ENCODE data around the gene CCDC83. TPM values are rescaled to one million over a fixed set of nuclear protein-coding genes. Genes with fewer than 3 reads are reported as not detected.

The CCDC83 gene
- total and polyA plus RNA-seq, 5 donors, result not detected

GRCh38 chr11:85886089-85887056 is 31.2 kb downstream of the CCDC83 start:
- Histone ChIP-seq H3K27me3 (ENCODE audit: control insufficient read depth, insufficient read depth) (no peaks in the 10 kb centered on the region), H3K9me3 (ENCODE audit: control insufficient read depth, low read length) (no peaks in the 10 kb centered on the region), H3K4me3 (ENCODE audit: low read length) (no peak overlapping the region), H3K4me1 (ENCODE audit: control insufficient read depth, insufficient read depth, low read length) (no peaks in the 10 kb centered on the region), H3K27ac (ENCODE audit: low read length) (no peak overlapping the region)
- WGBS, result 68% methylated on average over 7 of the region's 7 CpGs
- ATAC-seq, result no peak
- no peak for DNase-seq
- intact Hi-C loops (cut with DNase I), result no loop called here

- Histone ChIP-seq H3K4me1 (ENCODE audit: control insufficient read depth, insufficient read depth, low read length) (no peaks in the 10 kb centered on the region), H3K4me3 (ENCODE audit: low read length) (no peak overlapping the region), H3K27ac (ENCODE audit: low read length) (no peak overlapping the region), H3K9me3 (ENCODE audit: control insufficient read depth, low read length) (no peaks in the 10 kb centered on the region), H3K27me3 (ENCODE audit: control insufficient read depth, insufficient read depth) (no peaks in the 10 kb centered on the region)
- intact Hi-C loops (cut with DNase I), result no loop called here
- DNase-seq (no peak), ATAC-seq (no peak)
- WGBS, result 93% methylated on average over 5 of the region's 5 CpGs
Observed at GRCh38 chr11:85889108-85889507, 33.9 kb downstream of the CCDC83 start.

- peak; percentile 29 to 36 for ATAC-seq
- H3K27me3 ChIP-seq (ENCODE audit: control insufficient read depth, insufficient read depth), result no peaks in the 10 kb centered on the region
- no peak overlapping the region for H3K27ac ChIP-seq (ENCODE audit: low read length)
- intact Hi-C loops (cut with DNase I), result no loop called here
- 81% methylated on average over 8 of the region's 8 CpGs for WGBS
- H3K4me1 ChIP-seq (ENCODE audit: control insufficient read depth, insufficient read depth, low read length), result no peaks in the 10 kb centered on the region
- no peak overlapping the region for H3K4me3 ChIP-seq (ENCODE audit: low read length)
- H3K9me3 ChIP-seq (ENCODE audit: control insufficient read depth, low read length), result no peaks in the 10 kb centered on the region
- DNase-seq, result no peak
Observed at GRCh38 chr11:85889676-85890579, 34.7 kb downstream of the CCDC83 start.

- Histone ChIP-seq H3K4me3 (ENCODE audit: low read length) (no peak overlapping the region), H3K4me1 (ENCODE audit: control insufficient read depth, insufficient read depth, low read length) (no peaks in the 10 kb centered on the region), H3K9me3 (ENCODE audit: control insufficient read depth, low read length) (no peaks in the 10 kb centered on the region), H3K27ac (ENCODE audit: low read length) (no peak overlapping the region), H3K27me3 (ENCODE audit: control insufficient read depth, insufficient read depth) (no peaks in the 10 kb centered on the region)
- intact Hi-C loops (cut with DNase I), result no loop called here
- ATAC-seq, result no peak
- 59% methylated on average over 6 of the region's 6 CpGs for WGBS
- DNase-seq, result no peak
Observed at GRCh38 chr11:85893395-85893794, 38.2 kb downstream of the CCDC83 start.

- no peak overlapping the region for H3K4me3 ChIP-seq (ENCODE audit: low read length)
- no peak for DNase-seq
- no peaks in the 10 kb centered on the region for H3K4me1 ChIP-seq (ENCODE audit: control insufficient read depth, insufficient read depth, low read length)
- no peak for ATAC-seq
- 94% methylated on average over 3 of the region's 3 CpGs for WGBS
- H3K27ac ChIP-seq (ENCODE audit: low read length), result no peak overlapping the region
- H3K9me3 ChIP-seq (ENCODE audit: control insufficient read depth, low read length), result no peaks in the 10 kb centered on the region
- H3K27me3 ChIP-seq (ENCODE audit: control insufficient read depth, insufficient read depth), result no peaks in the 10 kb centered on the region
- intact Hi-C loops (cut with DNase I), result no loop called here
Observed at GRCh38 chr11:85896876-85897275, 41.7 kb downstream of the CCDC83 start.

- no peak for ATAC-seq
- 47% methylated on average over 2 of the region's 2 CpGs for WGBS
Observed at GRCh38 chr11:85898456-85898855, 43.3 kb downstream of the CCDC83 start.

GRCh38 chr11:85902353-85902752 is 47.2 kb downstream of the CCDC83 start:
- ATAC-seq (no peak), DNase-seq (no peak)
- WGBS, result 84% methylated on average over 3 of the region's 3 CpGs
- Histone ChIP-seq H3K4me3 (ENCODE audit: low read length) (no peak overlapping the region), H3K27ac (ENCODE audit: low read length) (no peak overlapping the region), H3K4me1 (ENCODE audit: control insufficient read depth, insufficient read depth, low read length) (no peaks in the 10 kb centered on the region), H3K9me3 (ENCODE audit: control insufficient read depth, low read length) (no peaks in the 10 kb centered on the region), H3K27me3 (ENCODE audit: control insufficient read depth, insufficient read depth) (no peaks in the 10 kb centered on the region)
- intact Hi-C loops (cut with DNase I), result no loop called here

More at GRCh38 chr11:85898456-85898855, 43.3 kb downstream of the CCDC83 start:
- no peaks in the 10 kb centered on the region for H3K27me3 ChIP-seq (ENCODE audit: control insufficient read depth, insufficient read depth)
- intact Hi-C loops (cut with DNase I), result no loop called here
- no peak overlapping the region for H3K27ac ChIP-seq (ENCODE audit: low read length)
- no peaks in the 10 kb centered on the region for H3K9me3 ChIP-seq (ENCODE audit: control insufficient read depth, low read length)
- no peak overlapping the region for H3K4me3 ChIP-seq (ENCODE audit: low read length)
- no peak for DNase-seq
- H3K4me1 ChIP-seq (ENCODE audit: control insufficient read depth, insufficient read depth, low read length), result no peaks in the 10 kb centered on the region

- no peak for DNase-seq
- Histone ChIP-seq H3K4me1 (ENCODE audit: control insufficient read depth, insufficient read depth, low read length) (no peaks in the 10 kb centered on the region), H3K4me3 (ENCODE audit: low read length) (no peak overlapping the region), H3K9me3 (ENCODE audit: control insufficient read depth, low read length) (no peaks in the 10 kb centered on the region), H3K27me3 (ENCODE audit: control insufficient read depth, insufficient read depth) (no peaks in the 10 kb centered on the region), H3K27ac (ENCODE audit: low read length) (no peak overlapping the region)
- intact Hi-C loops (cut with DNase I), result no loop called here
- 86% methylated on average over 4 of the region's 4 CpGs for WGBS
- no peak for ATAC-seq
Observed at GRCh38 chr11:85903406-85903805, 48.2 kb downstream of the CCDC83 start.

- no peak for ATAC-seq
- WGBS, result 98% methylated on average over 3 of the region's 3 CpGs
- Histone ChIP-seq H3K9me3 (ENCODE audit: control insufficient read depth, low read length) (no peaks in the 10 kb centered on the region), H3K27ac (ENCODE audit: low read length) (no peak overlapping the region), H3K27me3 (ENCODE audit: control insufficient read depth, insufficient read depth) (no peaks in the 10 kb centered on the region), H3K4me1 (ENCODE audit: control insufficient read depth, insufficient read depth, low read length) (no peaks in the 10 kb centered on the region), H3K4me3 (ENCODE audit: low read length) (no peak overlapping the region)
- intact Hi-C loops (cut with DNase I), result no loop called here
- no peak for DNase-seq
Observed at GRCh38 chr11:85903811-85904210, 48.6 kb downstream of the CCDC83 start.

- Histone ChIP-seq H3K27me3 (ENCODE audit: control insufficient read depth, insufficient read depth) (no peaks in the 10 kb centered on the region), H3K27ac (ENCODE audit: low read length) (no peak overlapping the region), H3K9me3 (ENCODE audit: control insufficient read depth, low read length) (no peaks in the 10 kb centered on the region), H3K4me3 (ENCODE audit: low read length) (no peak overlapping the region), H3K4me1 (ENCODE audit: control insufficient read depth, insufficient read depth, low read length) (no peaks in the 10 kb centered on the region)
- intact Hi-C loops (cut with DNase I), result no loop called here
- DNase-seq (no peak), ATAC-seq (no peak)
- 47% methylated on average over 2 of the region's 2 CpGs for WGBS
Observed at GRCh38 chr11:85912414-85912813, 57.2 kb downstream of the CCDC83 start.

- ATAC-seq (no peak), DNase-seq (no peak)
- Histone ChIP-seq H3K27ac (ENCODE audit: low read length) (no peak overlapping the region), H3K4me3 (ENCODE audit: low read length) (no peak overlapping the region), H3K9me3 (ENCODE audit: control insufficient read depth, low read length) (no peaks in the 10 kb centered on the region), H3K4me1 (ENCODE audit: control insufficient read depth, insufficient read depth, low read length) (no peaks in the 10 kb centered on the region), H3K27me3 (ENCODE audit: control insufficient read depth, insufficient read depth) (no peaks in the 10 kb centered on the region)
- intact Hi-C loops (cut with DNase I), result no loop called here
Observed at GRCh38 chr11:85913513-85913912, 58.3 kb downstream of the CCDC83 start.

Data from right cardiac atrium (tissue), 5 donors.